Stomach (tissue), 4 donors: ENCODE results near the gene KLHL2.

Experiments
- CTCF ChIP-seq, 7 experiments: fragments of 450-650 bp in 4 of 7; fragments of 200-600 bp in 3 of 7; sonication (generic) in 3 of 7; IDR thresholded peaks; one replicate each; pipeline ENCODE4 v1.5.1; 2016 to 2019; ENCODE audit warnings: antibody characterized with exemption in 7 of 7, control low read depth in 2 of 7, mild to moderate bottlenecking in 1 of 7
- POLR2AphosphoS5 ChIP-seq, 3 donors: sonication (generic); formaldehyde crosslinking; IDR thresholded peaks; one replicate each; pipeline ENCODE4 v1.6.1; 2016; ENCODE audit warnings: antibody characterized with exemption in 3 of 3

- TF ChIP-seq CTCF (IDR thresholded peaks at IDR 0.05) (no peak), POLR2AphosphoS5 (IDR thresholded peaks at IDR 0.05) (no peak)
Measured at GRCh38 chr4:165369522-165369921, 162.2 kb downstream of the KLHL2 start.
